ENCODE results near the gene CCL7.

DNA sequence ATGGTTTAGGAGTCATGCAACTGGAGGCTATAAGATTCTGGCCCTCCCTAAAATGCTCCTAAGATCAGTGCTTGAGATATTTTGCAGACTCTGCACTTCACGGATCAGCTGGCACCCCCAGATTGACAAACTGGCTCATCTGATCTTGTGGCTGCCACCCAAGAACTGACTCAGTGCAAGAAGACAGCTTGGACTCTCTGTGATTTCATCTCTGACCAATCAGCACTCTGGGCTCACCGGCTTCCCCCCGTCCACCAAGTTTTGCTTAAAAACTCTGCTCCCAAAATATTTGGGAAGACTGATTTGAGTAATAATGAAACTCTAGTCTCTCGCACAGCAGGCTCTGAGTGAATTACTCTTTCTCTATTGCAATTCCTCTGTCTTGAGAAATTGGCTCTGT is 41.2 kb upstream of the CCL7 start:
- TF ChIP-seq POLR2A (IDR thresholded peaks at IDR 0.05) = no peak
- TF ChIP-seq, protein P1, sequence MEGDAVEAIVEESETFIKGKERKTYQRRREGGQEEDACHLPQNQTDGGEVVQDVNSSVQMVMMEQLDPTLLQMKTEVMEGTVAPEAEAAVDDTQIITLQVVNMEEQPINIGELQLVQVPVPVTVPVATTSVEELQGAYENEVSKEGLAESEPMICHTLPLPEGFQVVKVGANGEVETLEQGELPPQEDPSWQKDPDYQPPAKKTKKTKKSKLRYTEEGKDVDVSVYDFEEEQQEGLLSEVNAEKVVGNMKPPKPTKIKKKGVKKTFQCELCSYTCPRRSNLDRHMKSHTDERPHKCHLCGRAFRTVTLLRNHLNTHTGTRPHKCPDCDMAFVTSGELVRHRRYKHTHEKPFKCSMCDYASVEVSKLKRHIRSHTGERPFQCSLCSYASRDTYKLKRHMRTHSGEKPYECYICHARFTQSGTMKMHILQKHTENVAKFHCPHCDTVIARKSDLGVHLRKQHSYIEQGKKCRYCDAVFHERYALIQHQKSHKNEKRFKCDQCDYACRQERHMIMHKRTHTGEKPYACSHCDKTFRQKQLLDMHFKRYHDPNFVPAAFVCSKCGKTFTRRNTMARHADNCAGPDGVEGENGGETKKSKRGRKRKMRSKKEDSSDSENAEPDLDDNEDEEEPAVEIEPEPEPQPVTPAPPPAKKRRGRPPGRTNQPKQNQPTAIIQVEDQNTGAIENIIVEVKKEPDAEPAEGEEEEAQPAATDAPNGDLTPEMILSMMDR (IDR thresholded peaks at IDR 0.05 in 8 of 11, conservative IDR thresholded peaks at IDR 0.05 in 3 of 11) = no peak
